HT1080 (cell line): Measurements from ENCODE around the gene BACE1-AS. TPM values are rescaled to one million over a fixed set of nuclear protein-coding genes. Genes with fewer than 3 reads are reported as not detected.
"Not testable (repeated sequence)": the region's sequence is repeated elsewhere in the genome, so short reads cannot be mapped to it uniquely, and the experiment has no call there.

Experiments
- DNase-seq: peaks from one replicate; pipeline ENCODE4 v3.0.0-alpha.2; 2015; ENCODE audit warnings: low read depth
- polyA plus RNA-seq, 2 experiments: library from polyadenylated mRNA; depleted of rRNA; stranded (reverse); fragments of >200 nt; gene quantifications; 2 replicates each; pipeline ENCODE4 v1.2.3, GENCODE V29; 2015
- total RNA-seq: library from RNA; depleted of rRNA; stranded (reverse); fragments of >200 nt; shearing (Covaris generic); gene quantifications from 2 replicates; pipeline ENCODE4 v1.2.3, GENCODE V29; 2014; rRNA removed

Gene BACE1-AS
- total RNA-seq, result 1.3 and 3.8 TPM in 2 replicates
- 3.1 and 3.9 TPM in 2 replicates for polyA plus RNA-seq (2015; cell fraction: cytosol; rRNA removed)
- 9.1 and 10.3 TPM in 2 replicates for polyA plus RNA-seq (2015; cell fraction: nucleus; rRNA removed)

DNA sequence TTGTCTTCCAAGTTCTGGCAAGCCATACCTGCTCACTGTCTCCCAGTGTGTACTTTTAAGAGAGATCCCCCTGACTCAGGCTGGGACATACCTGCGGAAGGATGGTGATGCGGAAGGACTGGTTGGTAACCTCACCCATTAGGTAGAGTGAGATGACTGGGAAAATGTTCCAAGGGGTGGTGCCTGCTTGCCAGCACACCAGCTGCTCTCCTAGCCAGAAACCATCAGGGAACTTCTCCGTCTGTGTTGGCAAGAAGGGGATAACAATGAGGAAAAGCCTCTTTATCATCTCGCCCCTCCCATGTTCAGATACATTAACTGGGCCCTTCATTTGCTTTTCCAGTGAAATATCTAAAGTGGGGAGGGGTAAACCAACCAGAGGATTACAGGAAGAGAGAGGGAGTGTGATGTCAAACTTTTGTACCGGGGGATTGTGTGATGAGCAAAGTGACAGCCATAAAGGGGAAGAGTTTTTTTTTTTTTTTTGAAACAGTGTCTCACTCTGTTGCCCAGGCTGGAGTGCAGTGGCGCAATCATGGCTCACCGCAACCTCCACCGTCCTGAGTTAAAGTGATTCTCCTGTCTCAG lies at the start of gene BACE1-AS:
BACE1-AS (plus strand) TSS at position 538 of the 588 bp plus-strand sequence.
- DNase-seq, result no peak

DNA sequence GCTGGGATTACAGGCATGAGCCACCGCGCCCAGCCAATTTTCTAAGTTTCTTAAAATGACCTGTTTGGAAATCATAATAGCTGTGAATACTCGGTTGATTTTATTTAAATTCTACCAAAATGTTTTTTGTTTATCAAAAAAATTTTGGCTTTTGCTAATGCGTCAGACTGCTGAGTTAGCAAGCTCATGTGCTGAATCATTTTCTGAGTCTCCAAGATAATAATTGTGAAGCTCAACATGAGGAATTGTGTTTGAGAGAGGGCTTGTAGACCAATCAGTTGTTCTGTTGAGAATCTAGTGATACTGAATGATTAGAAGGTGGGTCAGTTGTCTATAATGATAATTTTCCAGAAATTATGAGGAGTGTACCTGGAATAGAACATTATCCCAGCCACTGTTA lies 42.8 kb upstream of the BACE1-AS start:
- no peak for DNase-seq

- DNase-seq, result no peak
Observed at GRCh38 chr11:117249571-117249970, 41.6 kb upstream of the BACE1-AS start.

- no peak for DNase-seq
Observed at GRCh38 chr11:117251506-117251905, 39.6 kb upstream of the BACE1-AS start.

- DNase-seq, result no peak
Observed at GRCh38 chr11:117255966-117256365, 35.2 kb upstream of the BACE1-AS start.

DNA sequence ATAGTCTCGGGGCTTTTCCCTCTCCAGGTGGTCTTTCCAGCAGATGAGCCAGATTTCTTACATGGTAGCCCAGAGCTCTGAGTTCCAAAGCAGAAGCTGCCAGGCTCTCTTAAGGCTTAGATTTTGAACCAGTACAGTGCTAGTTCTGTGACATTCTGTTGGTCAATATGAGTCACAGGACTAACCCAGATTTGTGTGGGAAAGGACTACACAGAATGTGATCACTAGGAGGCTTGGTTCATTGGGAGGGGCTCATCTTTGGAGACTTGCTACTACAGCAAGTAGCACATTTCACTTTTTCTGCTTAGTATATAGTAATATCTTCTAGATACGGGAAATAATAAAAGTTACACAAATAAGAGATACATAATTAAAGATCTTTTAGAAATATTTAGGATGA lies 34.6 kb upstream of the BACE1-AS start:
- DNase-seq, result peak; percentile 59

- DNase-seq, result no peak
Observed at GRCh38 chr11:117258576-117258975, 32.6 kb upstream of the BACE1-AS start.

DNA sequence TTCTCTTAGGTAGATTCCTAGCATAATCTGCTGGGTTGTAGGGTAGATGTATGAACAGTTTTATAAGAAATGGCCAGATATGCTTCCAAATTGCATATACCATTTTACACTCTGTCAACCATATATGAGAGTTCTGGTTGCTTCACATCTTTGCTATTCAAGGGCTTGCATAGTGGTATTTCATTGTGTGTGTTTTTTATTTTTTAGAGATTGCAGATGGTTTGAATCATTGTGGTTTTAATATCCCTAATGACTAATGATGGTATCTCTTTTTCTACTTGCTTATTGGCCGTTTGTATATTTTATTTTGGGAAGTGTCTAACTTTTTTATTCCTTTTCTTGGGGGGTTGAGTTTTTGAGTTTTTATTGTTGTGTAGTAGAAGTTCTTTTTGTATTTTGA lies 31.7 kb upstream of the BACE1-AS start:
- peak; percentile 58 for DNase-seq

DNA sequence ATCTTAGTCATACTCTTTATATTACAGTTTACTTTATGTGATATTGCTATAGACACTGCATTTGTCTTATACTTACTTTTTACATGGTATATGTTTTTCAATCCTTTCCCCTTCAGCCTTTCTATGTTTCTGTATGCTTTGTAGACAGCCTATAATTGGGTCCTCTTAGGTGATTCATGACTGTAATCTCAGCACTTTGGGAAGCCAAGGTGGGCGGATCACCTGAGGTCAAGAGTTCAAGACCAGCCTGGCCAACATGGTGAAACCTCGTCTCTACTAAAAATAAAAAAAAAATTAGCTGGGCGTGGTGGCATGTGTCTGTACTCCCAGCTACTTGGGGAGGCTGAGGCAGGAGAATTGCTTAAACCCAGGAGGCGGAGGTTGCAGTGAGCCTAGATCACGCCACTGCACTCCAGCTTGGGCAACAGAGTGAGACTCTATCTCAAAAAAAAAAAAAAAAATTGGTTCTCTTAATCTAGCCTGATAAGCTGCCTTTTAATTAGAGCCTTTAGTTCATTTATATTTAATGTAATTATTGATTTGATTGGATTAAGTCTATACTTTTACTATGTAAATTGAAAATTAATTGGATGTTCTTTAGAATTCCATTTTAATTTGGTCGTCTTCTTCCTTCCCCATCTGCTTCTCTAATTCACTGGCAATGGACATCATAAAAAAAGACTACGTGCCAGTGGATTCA lies 26.4 kb upstream of the BACE1-AS start:
- not testable (repeated sequence) for DNase-seq

GRCh38 chr11:117265745-117266144 lies 25.4 kb upstream of the BACE1-AS start:
- no peak for DNase-seq

GRCh38 chr11:117269856-117270255 lies 21.3 kb upstream of the BACE1-AS start:
- DNase-seq, result no peak

- no peak for DNase-seq
Observed at GRCh38 chr11:117271208-117271607, 19.9 kb upstream of the BACE1-AS start.

DNA sequence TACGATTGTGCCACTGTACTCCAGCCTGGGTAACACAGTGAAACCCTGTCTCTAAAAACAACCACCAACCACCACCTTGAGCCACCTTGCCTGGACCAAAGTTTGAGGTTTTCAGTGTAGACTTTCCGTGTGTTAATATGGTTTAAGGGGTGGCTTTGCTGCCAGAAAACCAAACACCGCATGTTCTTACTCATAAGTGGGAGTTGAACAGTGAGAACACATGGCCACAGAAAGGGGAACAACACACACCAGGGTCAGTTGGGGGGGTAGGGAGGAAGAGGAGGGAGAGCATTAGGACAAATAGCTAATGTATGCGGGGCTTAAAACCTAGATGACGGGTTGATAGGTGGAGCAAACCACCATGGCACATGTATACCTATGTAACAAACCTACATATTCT lies 19.0 kb upstream of the BACE1-AS start:
- peak; percentile 7 for DNase-seq

GRCh38 chr11:117273550-117274289 lies 17.4 kb upstream of the BACE1-AS start:
- DNase-seq, result peak; percentile 95

DNA sequence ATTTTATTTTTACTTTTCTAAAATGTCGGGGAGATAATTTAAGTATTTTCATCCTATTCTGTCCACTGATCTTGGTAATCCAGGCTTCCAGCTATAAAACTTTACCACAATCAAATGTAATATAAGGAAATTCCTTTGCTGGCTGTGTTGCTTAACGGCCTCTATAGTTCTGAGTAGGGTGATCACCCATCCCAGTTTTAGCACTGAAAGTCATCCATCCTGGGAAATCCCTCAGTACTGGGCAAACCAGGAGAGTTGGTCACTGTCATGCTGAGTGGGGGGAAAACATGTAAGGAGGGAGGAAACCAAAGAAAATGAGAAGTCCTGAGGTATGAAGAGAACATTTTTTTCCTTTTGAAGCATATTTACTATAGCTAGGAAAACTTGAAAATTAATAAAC lies 12.8 kb upstream of the BACE1-AS start:
- DNase-seq, result no peak

DNA sequence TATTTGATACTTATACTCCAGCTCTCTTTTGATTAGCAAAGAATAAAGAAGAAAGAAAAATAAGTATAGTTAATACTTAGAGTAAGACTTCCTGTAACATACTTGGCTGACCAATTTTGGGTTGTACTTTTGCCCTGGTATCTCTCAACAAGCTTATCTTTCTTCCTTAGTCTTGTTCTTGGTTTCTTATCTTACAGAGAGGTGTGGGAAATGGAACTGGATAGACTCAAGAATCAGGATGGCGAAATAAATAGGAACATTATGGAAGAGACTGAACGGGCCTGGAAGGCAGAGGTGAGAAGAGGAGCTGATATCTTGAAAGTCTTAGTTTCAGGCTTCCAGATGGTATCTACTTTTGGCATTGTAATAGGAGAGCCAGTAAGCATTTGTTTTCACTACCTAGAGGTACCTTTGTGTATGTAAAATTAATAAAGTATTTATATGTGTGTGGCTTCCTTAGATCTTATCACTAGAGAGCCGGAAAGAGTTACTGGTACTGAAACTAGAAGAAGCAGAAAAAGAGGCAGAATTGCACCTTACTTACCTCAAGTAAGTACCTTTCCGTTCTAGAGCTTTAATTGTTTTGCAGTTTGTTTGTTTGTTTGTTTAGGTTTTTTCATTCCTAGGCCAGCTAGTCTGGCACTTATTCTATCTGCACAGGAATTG lies 11.3 kb upstream of the BACE1-AS start:
- DNase-seq, result no peak

- DNase-seq, result peak; percentile 98
Observed at GRCh38 chr11:117281159-117281558, 10.0 kb upstream of the BACE1-AS start.

GRCh38 chr11:117281869-117282268 lies 9.3 kb upstream of the BACE1-AS start:
- no peak for DNase-seq

GRCh38 chr11:117282956-117283355 lies 8.2 kb upstream of the BACE1-AS start:
- no peak for DNase-seq

DNA sequence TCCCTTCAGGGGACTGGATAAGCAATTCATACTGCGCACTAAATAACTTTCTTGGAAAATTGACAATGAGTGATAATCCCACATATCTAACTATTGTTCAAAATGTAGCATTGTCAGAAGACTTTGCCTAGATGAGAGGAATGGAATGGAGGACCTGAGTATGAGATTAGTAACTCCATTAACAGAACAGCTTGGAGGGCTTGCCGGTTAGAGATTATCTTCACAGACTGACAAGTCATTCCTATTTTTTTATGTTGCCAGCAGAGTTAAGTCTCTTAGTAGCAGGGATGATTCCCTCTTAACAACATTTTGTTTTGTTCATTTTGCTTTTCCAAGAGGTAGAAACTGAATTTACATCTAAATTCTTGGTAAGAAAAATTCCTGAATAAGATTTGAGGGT lies 7.1 kb upstream of the BACE1-AS start:
- DNase-seq, result no peak

GRCh38 chr11:117286588-117286987 lies 4.6 kb upstream of the BACE1-AS start:
- DNase-seq, result no peak

GRCh38 chr11:117287668-117288067 lies 3.5 kb upstream of the BACE1-AS start:
- no peak for DNase-seq
